ENCODE data around the gene EXPH5. TPM values are rescaled to one million over a fixed set of nuclear protein-coding genes. Genes with fewer than 3 reads are reported as not detected.

Gene EXPH5
- total and polyA plus RNA-seq, 12 donors, result 0.14 to 7.4 (median 0.98) TPM

DNA sequence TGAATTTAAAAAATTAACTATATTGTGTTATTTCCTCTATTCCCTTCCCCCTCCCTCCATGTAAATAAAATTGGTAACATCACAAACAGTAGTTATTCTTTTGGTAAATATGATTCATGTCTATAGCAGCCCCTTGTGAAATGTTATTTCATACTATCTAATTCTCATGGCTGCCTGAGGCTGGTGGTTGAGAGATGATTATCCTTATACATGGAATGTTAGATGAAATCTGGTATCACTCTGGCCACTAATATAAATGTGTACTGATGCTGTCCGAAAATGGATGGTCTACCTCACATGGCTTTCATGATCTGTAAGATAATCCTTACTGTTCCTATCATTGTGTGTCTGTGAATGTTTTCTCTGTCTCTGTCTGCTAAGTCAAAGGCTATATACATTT, 25.0 kb upstream of the EXPH5 start:
- WGBS, 4 donors, result 63 to 85% (median 74%) methylated on average over 1 of the region's 1 CpG
- Histone ChIP-seq H3K27me3 (no peaks in the 10 kb centered on the region), H3K27ac (no peak overlapping the region), H3K4me1 (replicated peaks in 1 of 2) (no peaks in the 10 kb centered on the region), H3K36me3 (replicated peaks in 1 of 2) (no peaks in the 10 kb centered on the region), H3K4me3 (no peak overlapping the region), H3K9me3 (replicated peaks in 1 of 3) (no peaks in the 10 kb centered on the region)
- TF ChIP-seq, protein P1, sequence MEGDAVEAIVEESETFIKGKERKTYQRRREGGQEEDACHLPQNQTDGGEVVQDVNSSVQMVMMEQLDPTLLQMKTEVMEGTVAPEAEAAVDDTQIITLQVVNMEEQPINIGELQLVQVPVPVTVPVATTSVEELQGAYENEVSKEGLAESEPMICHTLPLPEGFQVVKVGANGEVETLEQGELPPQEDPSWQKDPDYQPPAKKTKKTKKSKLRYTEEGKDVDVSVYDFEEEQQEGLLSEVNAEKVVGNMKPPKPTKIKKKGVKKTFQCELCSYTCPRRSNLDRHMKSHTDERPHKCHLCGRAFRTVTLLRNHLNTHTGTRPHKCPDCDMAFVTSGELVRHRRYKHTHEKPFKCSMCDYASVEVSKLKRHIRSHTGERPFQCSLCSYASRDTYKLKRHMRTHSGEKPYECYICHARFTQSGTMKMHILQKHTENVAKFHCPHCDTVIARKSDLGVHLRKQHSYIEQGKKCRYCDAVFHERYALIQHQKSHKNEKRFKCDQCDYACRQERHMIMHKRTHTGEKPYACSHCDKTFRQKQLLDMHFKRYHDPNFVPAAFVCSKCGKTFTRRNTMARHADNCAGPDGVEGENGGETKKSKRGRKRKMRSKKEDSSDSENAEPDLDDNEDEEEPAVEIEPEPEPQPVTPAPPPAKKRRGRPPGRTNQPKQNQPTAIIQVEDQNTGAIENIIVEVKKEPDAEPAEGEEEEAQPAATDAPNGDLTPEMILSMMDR (IDR thresholded peaks at IDR 0.05), result no peak
- no peak for TF ChIP-seq POLR2A (IDR thresholded peaks at IDR 0.05)
- intact Hi-C loops (cut with DNase I), result no loop called here
- no peak for DNase-seq

DNA sequence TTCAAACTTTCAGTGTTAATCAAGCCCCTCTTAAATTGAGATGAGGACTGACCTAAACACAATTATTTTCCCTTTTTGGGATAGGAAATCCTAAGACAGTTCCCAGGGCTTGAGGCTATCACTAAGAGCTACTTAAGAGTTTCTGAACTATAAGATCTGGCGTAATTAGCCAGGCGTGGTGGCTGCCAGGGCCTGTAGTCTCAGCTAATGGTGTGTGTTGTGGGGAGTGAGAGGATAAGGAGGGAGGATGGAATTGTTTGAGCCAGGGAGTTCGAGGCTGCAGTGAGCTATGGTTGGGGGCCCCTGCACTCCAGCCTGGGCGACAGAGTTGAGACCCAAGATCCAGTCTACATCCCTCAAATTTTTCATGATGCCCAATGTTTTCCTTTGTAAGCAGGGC, 23.5 kb upstream of the EXPH5 start:
- no peak for DNase-seq
- no peaks in the 10 kb centered on the region for H3K9me3 ChIP-seq (replicated peaks in 1 of 3)
- no peaks in the 10 kb centered on the region for H3K27me3 ChIP-seq
- no peaks in the 10 kb centered on the region for H3K36me3 ChIP-seq (replicated peaks in 1 of 2)
- H3K4me1 ChIP-seq (replicated peaks in 1 of 2), result no peaks in the 10 kb centered on the region
- TF ChIP-seq, protein P1 (IDR thresholded peaks at IDR 0.05), result no peak
- no peak for TF ChIP-seq POLR2A (IDR thresholded peaks at IDR 0.05)
- intact Hi-C loops (cut with DNase I), result no loop called here
- no peak overlapping the region for H3K4me3 ChIP-seq
- WGBS, 4 donors, result 76 to 85% (median 80%) methylated on average over 4 of the region's 4 CpGs
- no peak overlapping the region for H3K27ac ChIP-seq

GRCh38 chr11:108616549-108616948, 23.0 kb upstream of the EXPH5 start:
- TF ChIP-seq, protein P1 (IDR thresholded peaks at IDR 0.05), result no peak
- no peak for TF ChIP-seq POLR2A (IDR thresholded peaks at IDR 0.05)

DNA sequence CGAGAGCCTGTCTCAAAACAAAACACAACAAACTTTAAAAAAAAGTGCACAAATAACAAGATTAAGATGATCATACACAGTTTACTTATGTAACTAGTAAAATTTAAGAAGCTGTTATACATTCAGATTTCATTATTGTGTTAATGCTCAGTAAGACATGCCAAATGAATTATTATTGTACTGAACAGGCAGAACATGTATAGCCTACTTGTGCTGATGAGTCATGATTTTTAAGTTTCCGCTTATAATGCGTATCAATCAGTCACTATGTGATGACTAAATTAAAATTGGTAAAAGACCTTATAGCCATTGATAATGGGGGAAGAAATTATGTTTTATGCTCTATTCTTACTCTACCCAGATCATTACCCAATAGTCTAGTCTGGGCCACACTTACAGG, 20.5 kb upstream of the EXPH5 start:
- H3K36me3 ChIP-seq (replicated peaks in 1 of 2), result no peaks in the 10 kb centered on the region
- DNase-seq, result no peak
- H3K4me1 ChIP-seq (replicated peaks in 1 of 2), result no peaks in the 10 kb centered on the region
- 84 to 94% (median 91%) methylated on average over 3 of the region's 3 CpGs for WGBS, 4 donors
- H3K4me3 ChIP-seq, result no peak overlapping the region
- no peak for TF ChIP-seq POLR2A (IDR thresholded peaks at IDR 0.05)
- TF ChIP-seq, protein P1 (IDR thresholded peaks at IDR 0.05), result no peak
- no peaks in the 10 kb centered on the region for H3K27me3 ChIP-seq
- no peak overlapping the region for H3K27ac ChIP-seq
- intact Hi-C loops (cut with DNase I), result no loop called here
- H3K9me3 ChIP-seq (replicated peaks in 1 of 3), result no peaks in the 10 kb centered on the region

More at GRCh38 chr11:108616549-108616948, 23.0 kb upstream of the EXPH5 start:
- H3K36me3 ChIP-seq (replicated peaks in 1 of 2), result no peaks in the 10 kb centered on the region
- no peak overlapping the region for H3K4me3 ChIP-seq
- DNase-seq, result no peak
- H3K9me3 ChIP-seq (replicated peaks in 1 of 3), result no peaks in the 10 kb centered on the region
- no peaks in the 10 kb centered on the region for H3K27me3 ChIP-seq
- no peak overlapping the region for H3K27ac ChIP-seq
- H3K4me1 ChIP-seq (replicated peaks in 1 of 2), result no peaks in the 10 kb centered on the region
- 67 to 72% (median 70%) methylated on average over 3 of the region's 3 CpGs for WGBS, 4 donors
- intact Hi-C loops (cut with DNase I), result no loop called here
